HG03045 (cell line): ENCODE measurements around the gene CAMK4.
"Not testable (repeated sequence)": the region's sequence is repeated elsewhere in the genome, so short reads cannot be mapped to it uniquely, and the experiment has no call there.

Experiments
- ATAC-seq: cut with Tn5 transposase; IDR thresholded peaks from one replicate; pipeline ENCODE4 v1.9.1; 2021; ENCODE audit warnings: mild to moderate bottlenecking, moderate library complexity; ENCODE audit not compliant: unreplicated experiment

CAMK4 gene

GRCh38 chr5:111375645-111376044 is 151.5 kb downstream of the CAMK4 start:
- no peak for ATAC-seq

- no peak for ATAC-seq
Observed at GRCh38 chr5:111377306-111377705, 153.1 kb downstream of the CAMK4 start.

DNA sequence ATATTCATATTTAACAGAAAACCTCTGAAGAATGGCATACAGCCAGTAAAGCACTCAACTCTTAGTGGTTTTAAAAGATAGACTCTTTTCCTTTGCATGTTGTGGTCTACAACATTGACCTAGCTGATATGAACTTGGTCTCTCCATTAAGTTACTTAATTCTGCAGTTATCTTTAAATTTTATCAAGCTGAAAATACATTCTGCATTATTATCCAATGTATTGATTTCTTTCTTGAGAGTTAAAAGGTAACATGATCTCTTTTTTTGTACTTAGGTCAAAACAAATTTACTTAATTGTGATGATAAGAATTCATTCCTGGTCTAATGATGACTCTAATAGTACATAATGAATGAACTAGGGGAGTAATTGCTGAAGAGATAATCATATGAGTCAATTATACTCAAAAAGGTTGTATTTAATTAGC is 155.2 kb downstream of the CAMK4 start:
- no peak for ATAC-seq

- ATAC-seq: no peak
Observed at GRCh38 chr5:111383288-111383970, 159.2 kb downstream of the CAMK4 start.

- no peak for ATAC-seq
Observed at GRCh38 chr5:111384220-111384619, 160.0 kb downstream of the CAMK4 start.

DNA sequence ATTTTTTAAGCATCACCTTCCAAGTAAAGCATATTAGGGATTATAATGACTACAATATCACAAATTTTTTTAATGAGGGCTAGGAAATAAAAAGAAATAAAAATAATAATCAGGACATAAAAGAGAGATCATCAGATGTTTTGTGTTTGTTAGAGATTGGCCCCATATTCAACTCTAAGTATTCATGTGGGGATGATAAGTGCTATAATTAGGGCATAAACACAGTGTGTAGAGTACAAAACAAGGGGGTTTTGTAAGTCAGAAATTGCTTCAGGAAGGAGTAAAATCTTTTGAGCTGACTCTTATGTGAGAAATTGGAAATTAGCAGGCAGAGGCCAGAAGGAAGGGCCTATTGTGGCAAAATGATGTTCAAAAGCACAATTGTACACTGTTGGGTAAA is 160.9 kb downstream of the CAMK4 start:
- ATAC-seq: no peak

GRCh38 chr5:111385970-111386831 is 162.0 kb downstream of the CAMK4 start:
- no peak for ATAC-seq

- ATAC-seq: no peak
Observed at GRCh38 chr5:111386832-111387162, 162.6 kb downstream of the CAMK4 start.

- ATAC-seq: no peak
Observed at GRCh38 chr5:111387361-111387760, 163.2 kb downstream of the CAMK4 start.

DNA sequence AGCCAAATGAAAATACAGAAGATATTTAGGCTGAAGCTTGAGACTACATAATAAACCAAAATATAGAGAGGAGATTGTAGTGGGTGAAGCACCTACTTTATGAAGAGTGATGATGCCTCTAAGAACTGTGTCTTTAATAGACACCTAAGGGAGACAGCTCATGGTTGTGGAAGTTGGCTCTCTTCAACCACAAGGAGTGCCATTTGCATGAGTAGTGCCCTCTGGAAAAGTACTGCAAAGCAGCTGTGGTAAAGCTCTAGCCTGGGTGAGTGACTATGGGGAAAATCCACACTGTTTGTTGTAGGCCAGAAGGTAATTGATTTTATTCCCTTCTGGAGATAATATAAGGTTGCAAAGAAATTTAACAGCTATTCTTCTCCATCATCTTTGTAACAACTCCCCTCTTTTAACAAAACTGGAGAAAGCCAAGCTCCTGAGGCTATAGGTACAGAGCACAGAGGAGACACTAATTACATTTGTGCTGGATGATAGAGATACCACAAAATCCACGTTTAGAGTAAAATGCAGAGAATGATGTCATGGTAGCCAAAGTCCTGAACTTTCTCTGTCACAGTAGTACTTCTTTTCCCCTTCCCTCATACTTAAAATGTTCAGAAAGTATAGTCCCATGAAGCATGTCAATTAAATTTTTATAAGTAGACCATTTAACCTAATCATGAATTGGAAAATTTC is 165.4 kb downstream of the CAMK4 start:
- no peak for ATAC-seq

GRCh38 chr5:111392181-111392580 is 168.0 kb downstream of the CAMK4 start:
- no peak for ATAC-seq

DNA sequence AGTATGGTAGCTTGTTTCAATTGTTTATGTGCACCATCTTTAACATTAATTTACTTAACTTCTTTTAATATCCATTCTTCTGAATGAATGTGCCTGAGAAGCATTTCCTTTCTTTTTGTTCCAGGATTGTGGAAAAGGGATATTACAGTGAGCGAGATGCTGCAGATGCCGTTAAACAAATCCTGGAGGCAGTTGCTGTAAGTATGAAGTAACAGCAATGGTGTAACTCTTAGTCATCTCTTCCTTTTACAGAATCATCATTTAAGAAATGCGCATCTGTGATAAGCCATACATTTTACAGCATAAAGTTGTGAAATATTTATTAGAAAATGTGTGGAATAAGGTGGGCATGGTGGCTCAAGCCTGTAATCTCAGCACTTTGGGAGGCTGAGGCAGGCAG is 170.4 kb downstream of the CAMK4 start:
- ATAC-seq: no peak

DNA sequence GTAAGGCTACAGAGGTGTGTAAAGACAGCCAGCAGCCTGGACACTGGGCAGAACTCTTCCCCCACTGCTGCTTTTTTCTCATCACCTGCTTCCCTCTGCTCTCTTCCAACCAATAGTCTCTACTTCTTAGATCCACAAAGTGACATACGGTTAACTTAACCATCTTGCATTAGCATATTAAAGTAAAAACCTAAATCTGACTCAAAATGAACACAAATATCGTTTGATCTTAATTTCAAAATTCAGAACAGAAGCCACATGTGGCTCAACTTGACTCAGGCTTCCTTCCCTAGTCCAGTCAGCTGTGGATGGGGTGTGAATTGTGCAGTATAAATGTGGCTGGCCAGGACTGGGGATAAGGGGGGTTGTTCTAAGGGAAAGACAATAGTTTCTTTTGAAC is 173.8 kb downstream of the CAMK4 start:
- no peak for ATAC-seq

DNA sequence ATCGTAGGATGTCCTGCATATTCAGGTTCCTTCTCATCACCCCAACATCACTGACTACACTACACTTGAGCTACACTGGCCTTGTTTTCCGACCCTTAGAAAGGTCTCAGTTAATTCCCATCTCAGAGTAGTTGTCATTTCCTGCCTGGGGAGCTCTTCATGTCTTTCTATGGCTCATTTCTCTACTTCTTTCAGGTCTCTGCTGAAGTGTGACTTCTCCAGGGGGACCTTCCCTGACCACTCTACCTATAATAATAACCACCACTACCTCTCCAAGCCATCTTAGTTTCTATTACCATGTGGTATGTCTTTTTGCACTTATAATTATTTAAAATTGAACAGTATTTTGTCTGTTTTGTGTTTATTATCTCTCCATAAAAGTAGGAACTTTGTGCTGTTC is 174.9 kb downstream of the CAMK4 start:
- ATAC-seq: no peak

DNA sequence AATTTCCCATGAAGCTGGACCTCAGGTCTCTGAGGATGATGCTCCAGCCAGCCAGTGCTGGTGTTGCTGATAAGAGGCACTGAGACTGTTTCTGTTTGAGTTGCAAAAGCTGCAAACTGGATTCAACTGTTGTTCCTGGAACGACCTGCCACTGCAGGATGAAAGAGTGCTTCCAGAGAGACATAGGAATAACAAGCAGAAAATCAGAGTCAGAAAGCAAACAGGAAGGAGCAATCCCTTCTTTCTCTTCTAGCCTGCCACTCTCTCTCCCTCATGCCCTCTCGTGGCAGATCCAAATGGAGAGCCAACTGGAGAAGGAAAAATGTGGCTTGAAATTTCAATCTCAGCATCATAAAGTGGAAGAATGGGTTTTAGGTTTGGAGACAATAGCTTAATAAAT is 177.7 kb downstream of the CAMK4 start:
- no peak for ATAC-seq

DNA sequence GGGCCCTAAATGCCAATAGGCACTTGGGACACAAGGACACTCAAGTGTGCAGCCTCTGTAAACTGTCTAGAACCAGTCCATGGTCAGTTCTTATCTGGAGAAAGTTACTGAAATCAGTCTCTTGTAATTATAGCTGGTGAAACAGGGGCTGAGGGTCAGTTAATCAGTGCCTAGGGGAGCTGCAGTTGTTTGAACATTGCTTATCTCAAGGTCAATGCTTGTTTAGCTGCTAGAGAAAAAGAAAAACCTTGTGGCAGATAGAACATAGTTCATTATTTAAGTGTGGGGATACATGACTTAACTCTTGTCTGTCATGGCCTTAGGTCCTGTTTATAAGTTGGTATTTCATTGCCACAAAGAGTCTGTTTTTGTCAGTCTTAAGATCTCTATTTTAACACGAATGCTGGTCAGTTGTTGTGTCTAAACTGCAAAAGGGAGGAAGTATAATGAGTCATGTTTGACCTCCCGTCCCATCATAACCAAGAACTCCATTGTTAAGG is 180.1 kb downstream of the CAMK4 start:
- no peak for ATAC-seq

DNA sequence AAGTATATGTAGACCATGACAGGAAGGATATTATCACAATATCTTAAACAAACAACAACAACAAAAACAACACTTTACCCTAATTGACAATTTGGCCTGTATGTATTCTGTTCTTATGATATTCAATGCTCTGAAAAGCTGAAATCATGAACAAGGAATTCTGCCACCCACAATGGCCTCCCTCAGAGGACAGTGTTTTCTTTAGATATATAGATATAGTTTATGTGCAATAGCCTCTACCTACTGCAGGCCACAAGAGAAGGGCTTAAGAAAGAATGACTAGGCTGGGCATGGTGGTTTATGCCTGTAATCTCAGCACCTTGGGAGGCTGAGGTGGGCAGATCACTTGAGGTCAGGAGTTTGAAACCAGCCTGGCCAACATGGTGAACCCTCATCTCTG is 183.4 kb downstream of the CAMK4 start:
- ATAC-seq: no peak

DNA sequence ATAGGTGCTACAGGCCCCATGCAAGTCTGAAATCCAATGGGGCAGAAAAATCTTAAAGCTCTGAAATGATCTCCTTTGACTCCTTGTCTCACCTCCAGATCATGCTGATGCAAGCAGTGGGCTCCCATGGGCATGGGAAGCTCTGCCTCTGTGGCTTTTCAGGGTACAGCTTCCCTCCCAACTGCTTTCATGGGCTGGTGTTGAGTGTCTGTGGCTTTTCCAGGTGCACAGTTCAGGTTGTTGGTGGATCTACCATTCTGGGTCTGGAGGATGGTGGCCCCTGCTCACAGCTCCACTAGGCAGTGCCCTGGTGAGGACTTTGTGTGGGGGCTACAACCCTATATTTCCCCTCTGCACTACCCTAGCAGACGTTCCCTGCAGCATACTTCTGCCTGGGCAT is 184.6 kb downstream of the CAMK4 start:
- ATAC-seq: no peak

- ATAC-seq: not testable (repeated sequence)
Observed at GRCh38 chr5:111409266-111409665, 185.1 kb downstream of the CAMK4 start.

- ATAC-seq: not testable (repeated sequence)
Observed at GRCh38 chr5:111410067-111410466, 185.9 kb downstream of the CAMK4 start.

GRCh38 chr5:111411301-111411700 is 187.1 kb downstream of the CAMK4 start:
- ATAC-seq: no peak

GRCh38 chr5:111412593-111412992 is 188.4 kb downstream of the CAMK4 start:
- ATAC-seq: no peak
